ENCODE data around the gene VCX2. TPM values are rescaled to one million over a fixed set of nuclear protein-coding genes. Genes with fewer than 3 reads are reported as not detected.

The VCX2 gene
- total and polyA plus RNA-seq, 2 donors (not counting 1 experiment from before 2014, with no cell fraction given) = not detected

DNA sequence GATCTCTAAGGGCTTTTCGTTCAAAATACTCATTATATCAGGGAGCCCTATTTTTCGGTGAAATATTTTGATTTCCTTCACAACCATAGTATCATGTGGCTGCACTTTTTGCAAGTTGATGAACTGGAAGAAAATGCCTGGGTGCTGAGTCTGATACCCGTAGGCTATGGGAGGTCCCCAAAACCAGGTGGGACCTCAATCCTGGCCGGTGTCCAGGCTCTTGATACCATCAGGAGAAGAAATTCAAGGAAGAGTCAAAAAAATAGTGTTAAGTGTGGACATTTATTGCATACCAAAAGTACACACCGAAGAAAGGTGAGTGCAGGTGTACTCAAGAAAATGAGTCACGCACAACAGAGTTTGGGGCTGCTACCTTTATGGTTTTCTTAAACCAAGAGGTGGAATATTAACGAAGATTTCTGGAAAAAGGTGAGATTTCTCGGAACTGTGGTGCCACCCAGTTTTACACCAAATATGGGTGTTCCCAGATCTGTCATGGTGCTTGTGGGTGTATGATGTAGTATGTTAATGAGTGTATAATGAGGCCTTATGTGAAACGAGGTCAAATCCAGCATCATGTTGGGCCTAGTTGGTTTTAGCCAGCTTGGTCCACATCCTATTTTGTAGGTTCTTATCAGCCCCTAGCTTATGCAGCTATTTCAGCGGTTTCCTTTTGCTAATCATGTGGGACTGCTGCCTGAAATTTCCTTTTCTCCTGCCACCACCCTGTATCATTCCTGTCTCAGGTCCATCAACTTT is 29.9 kb downstream of the VCX2 start:
- Histone ChIP-seq H3K27me3 (ENCODE audit: control insufficient read depth, insufficient read depth, low read length) (no peaks in the 10 kb centered on the region), H4K20me1 (ENCODE audit: control insufficient read depth, extremely low read depth, insufficient read depth, low read length) (no peaks in the 10 kb centered on the region), H3K9me3 (ENCODE audit: control insufficient read depth, insufficient read depth, low read depth, low read length) (no peaks in the 10 kb centered on the region), H3K4me2 (ENCODE audit: extremely low read depth, insufficient read depth, low read length) (no peak overlapping the region), H3K36me3 (ENCODE audit: control insufficient read depth, insufficient read depth, low read length) (no peaks in the 10 kb centered on the region), H3K9ac (ENCODE audit: insufficient read depth, low read length) (no peak overlapping the region), H3K27ac (ENCODE audit: insufficient read depth, low read length) (no peak overlapping the region), H3K4me3 (replicated peaks in 1 of 4; ENCODE audit: control extremely low read depth in 1 of 4, insufficient read depth in 1 of 4, low read depth in 3 of 4, low read length in 4 of 4) (no peak overlapping the region), H2AFZ (ENCODE audit: low read length) (no peak overlapping the region), H3K4me1 (ENCODE audit: control insufficient read depth, extremely low read depth, insufficient read depth, low read length) (no peaks in the 10 kb centered on the region), H3K79me2 (ENCODE audit: control insufficient read depth, insufficient read depth, low read length) (no peaks in the 10 kb centered on the region)
- DNase-seq (ENCODE audit: low read depth in 2 of 2) = no peak
- no peak for TF ChIP-seq EZH2 (IDR thresholded peaks at IDR 0.05; ENCODE audit: low read length, missing control alignments)
- TF ChIP-seq, protein P1, sequence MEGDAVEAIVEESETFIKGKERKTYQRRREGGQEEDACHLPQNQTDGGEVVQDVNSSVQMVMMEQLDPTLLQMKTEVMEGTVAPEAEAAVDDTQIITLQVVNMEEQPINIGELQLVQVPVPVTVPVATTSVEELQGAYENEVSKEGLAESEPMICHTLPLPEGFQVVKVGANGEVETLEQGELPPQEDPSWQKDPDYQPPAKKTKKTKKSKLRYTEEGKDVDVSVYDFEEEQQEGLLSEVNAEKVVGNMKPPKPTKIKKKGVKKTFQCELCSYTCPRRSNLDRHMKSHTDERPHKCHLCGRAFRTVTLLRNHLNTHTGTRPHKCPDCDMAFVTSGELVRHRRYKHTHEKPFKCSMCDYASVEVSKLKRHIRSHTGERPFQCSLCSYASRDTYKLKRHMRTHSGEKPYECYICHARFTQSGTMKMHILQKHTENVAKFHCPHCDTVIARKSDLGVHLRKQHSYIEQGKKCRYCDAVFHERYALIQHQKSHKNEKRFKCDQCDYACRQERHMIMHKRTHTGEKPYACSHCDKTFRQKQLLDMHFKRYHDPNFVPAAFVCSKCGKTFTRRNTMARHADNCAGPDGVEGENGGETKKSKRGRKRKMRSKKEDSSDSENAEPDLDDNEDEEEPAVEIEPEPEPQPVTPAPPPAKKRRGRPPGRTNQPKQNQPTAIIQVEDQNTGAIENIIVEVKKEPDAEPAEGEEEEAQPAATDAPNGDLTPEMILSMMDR (conservative IDR thresholded peaks at IDR 0.05 in 1 of 2, IDR thresholded peaks at IDR 0.05 in 1 of 2; ENCODE audit: low read depth in 1 of 2, low read length in 2 of 2) = no peak

DNA sequence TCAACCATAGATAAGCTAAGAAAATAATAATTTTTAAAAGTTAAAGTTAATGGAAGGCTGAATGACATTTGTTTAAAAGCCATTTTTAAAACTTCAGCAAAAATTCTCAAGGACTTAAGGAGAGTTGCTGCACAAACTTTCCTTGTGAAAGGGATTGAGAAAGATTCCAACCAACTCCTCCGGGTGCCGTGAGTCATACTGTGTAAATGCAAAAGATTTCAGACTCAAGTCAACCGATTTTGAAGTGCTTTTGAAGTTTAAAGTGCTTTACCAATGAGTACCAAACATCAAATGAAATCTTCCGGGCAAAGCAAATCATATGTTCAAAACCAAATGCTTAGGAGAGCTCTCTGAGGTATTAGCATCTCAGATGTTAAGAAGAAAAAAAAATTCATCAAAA is 31.4 kb downstream of the VCX2 start:
- H4K20me1 ChIP-seq (ENCODE audit: control insufficient read depth, extremely low read depth, insufficient read depth, low read length) = no peaks in the 10 kb centered on the region
- H3K9me3 ChIP-seq (ENCODE audit: control insufficient read depth, insufficient read depth, low read depth, low read length) = no peaks in the 10 kb centered on the region
- no peak overlapping the region for H3K4me2 ChIP-seq (ENCODE audit: extremely low read depth, insufficient read depth, low read length)
- no peak overlapping the region for H3K27ac ChIP-seq (ENCODE audit: insufficient read depth, low read length)
- H2AFZ ChIP-seq (ENCODE audit: low read length) = no peak overlapping the region
- no peak for TF ChIP-seq EZH2 (IDR thresholded peaks at IDR 0.05; ENCODE audit: low read length, missing control alignments)
- TF ChIP-seq, protein P1 (conservative IDR thresholded peaks at IDR 0.05 in 1 of 2, IDR thresholded peaks at IDR 0.05 in 1 of 2; ENCODE audit: low read depth in 1 of 2, low read length in 2 of 2) = no peak
- H3K9ac ChIP-seq (ENCODE audit: insufficient read depth, low read length) = no peak overlapping the region
- no peaks in the 10 kb centered on the region for H3K4me1 ChIP-seq (ENCODE audit: control insufficient read depth, extremely low read depth, insufficient read depth, low read length)
- no peaks in the 10 kb centered on the region for H3K36me3 ChIP-seq (ENCODE audit: control insufficient read depth, insufficient read depth, low read length)
- H3K27me3 ChIP-seq (ENCODE audit: control insufficient read depth, insufficient read depth, low read length) = no peaks in the 10 kb centered on the region
- no peak overlapping the region for H3K4me3 ChIP-seq (replicated peaks in 1 of 4; ENCODE audit: control extremely low read depth in 1 of 4, insufficient read depth in 1 of 4, low read depth in 3 of 4, low read length in 4 of 4)
- peak; percentile 16 to 81 for DNase-seq (ENCODE audit: low read depth in 2 of 2)
- no peaks in the 10 kb centered on the region for H3K79me2 ChIP-seq (ENCODE audit: control insufficient read depth, insufficient read depth, low read length)

DNA sequence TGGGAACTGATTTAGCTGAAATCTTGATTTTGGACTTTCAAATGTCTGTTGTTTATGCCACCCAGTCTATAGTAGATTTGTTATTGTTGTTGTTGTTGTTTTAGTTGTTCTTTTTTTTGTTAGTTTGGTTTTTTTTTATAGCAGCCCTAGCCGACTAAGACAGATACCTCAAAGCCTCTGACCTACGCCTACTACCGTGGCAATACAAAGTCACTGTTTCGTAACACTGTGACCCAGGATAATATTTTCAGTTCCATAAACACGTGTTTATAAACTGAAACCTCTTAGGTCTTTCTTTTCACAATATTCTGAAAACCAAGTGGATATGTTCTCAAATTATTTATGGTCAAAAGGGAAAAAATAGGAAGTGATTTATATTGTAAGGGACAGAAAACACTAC is 32.8 kb downstream of the VCX2 start:
- H3K27me3 ChIP-seq (ENCODE audit: control insufficient read depth, insufficient read depth, low read length) = no peaks in the 10 kb centered on the region
- no peaks in the 10 kb centered on the region for H3K4me1 ChIP-seq (ENCODE audit: control insufficient read depth, extremely low read depth, insufficient read depth, low read length)
- no peaks in the 10 kb centered on the region for H3K79me2 ChIP-seq (ENCODE audit: control insufficient read depth, insufficient read depth, low read length)
- no peaks in the 10 kb centered on the region for H3K9me3 ChIP-seq (ENCODE audit: control insufficient read depth, insufficient read depth, low read depth, low read length)
- DNase-seq (ENCODE audit: low read depth in 2 of 2) = no peak
- TF ChIP-seq, protein P1 (conservative IDR thresholded peaks at IDR 0.05 in 1 of 2, IDR thresholded peaks at IDR 0.05 in 1 of 2; ENCODE audit: low read depth in 1 of 2, low read length in 2 of 2) = no peak
- no peak for TF ChIP-seq EZH2 (IDR thresholded peaks at IDR 0.05; ENCODE audit: low read length, missing control alignments)
- no peaks in the 10 kb centered on the region for H3K36me3 ChIP-seq (ENCODE audit: control insufficient read depth, insufficient read depth, low read length)
- H3K27ac ChIP-seq (ENCODE audit: insufficient read depth, low read length) = no peak overlapping the region
- no peak overlapping the region for H3K4me2 ChIP-seq (ENCODE audit: extremely low read depth, insufficient read depth, low read length)
- no peak overlapping the region for H2AFZ ChIP-seq (ENCODE audit: low read length)
- H3K9ac ChIP-seq (ENCODE audit: insufficient read depth, low read length) = no peak overlapping the region
- H3K4me3 ChIP-seq (replicated peaks in 1 of 4; ENCODE audit: control extremely low read depth in 1 of 4, insufficient read depth in 1 of 4, low read depth in 3 of 4, low read length in 4 of 4) = no peak overlapping the region
- H4K20me1 ChIP-seq (ENCODE audit: control insufficient read depth, extremely low read depth, insufficient read depth, low read length) = no peaks in the 10 kb centered on the region
